ENCODE data around the gene FCRL5. TPM values are rescaled to one million over a fixed set of nuclear protein-coding genes. Genes with fewer than 3 reads are reported as not detected.

The FCRL5 gene
- total RNA-seq, 2 experiments from 2014 or later = not detected

GRCh38 chr1:157484573-157484972 is 67.7 kb downstream of the FCRL5 start:
- H3K4me3 Mint-ChIP-seq = no peak overlapping the region
- ChIA-PET CTCF (interaction anchor here (1.3 to 3.7 kb wide), 4 partner anchors 11 to 118 kb away, joined by 5 to 17 read pairs (median 10); no protein-coding TSS in a partner anchor), POLR2A (interaction anchor here (0.6 kb wide), 1 partner anchor 689 kb away, joined by 4 read pairs; no protein-coding TSS in a partner anchor)
- no peak overlapping the region for H3K27ac Mint-ChIP-seq
- no peaks in the 10 kb centered on the region for H3K36me3 Mint-ChIP-seq (ENCODE audit: low read depth)
- H3K9me3 Mint-ChIP-seq (ENCODE audit: low read depth) = peaks cover 2% of the 10 kb centered on the region
- no peak for ATAC-seq
- intact Hi-C loops (cut with DNase I, micrococcal nuclease) = no loop called here
- H3K4me1 Mint-ChIP-seq = no peaks in the 10 kb centered on the region
- peaks cover 7% of the 10 kb centered on the region for H3K27me3 Mint-ChIP-seq
- DNase-seq = no peak

- H3K27me3 Mint-ChIP-seq = peaks cover 12% of the 10 kb centered on the region
- H3K27ac Mint-ChIP-seq = no peak overlapping the region
These were observed 68.7 kb downstream of the FCRL5 start for GRCh38 chr1:157483635-157484034.

GRCh38 chr1:157482717-157483116 is 69.6 kb downstream of the FCRL5 start:
- H3K9me3 Mint-ChIP-seq (ENCODE audit: low read depth) = peaks cover 13% of the 10 kb centered on the region
- no peak overlapping the region for H3K4me3 Mint-ChIP-seq
- H3K36me3 Mint-ChIP-seq (ENCODE audit: low read depth) = peaks cover 5% of the 10 kb centered on the region
- intact Hi-C loops (cut with DNase I, micrococcal nuclease) = no loop called here
- DNase-seq (no peak), ATAC-seq (no peak)
- ChIA-PET POLR2A (no interaction called here), CTCF (interaction anchor here (0.8 to 3.6 kb wide), 4 partner anchors 9 to 291 kb away, joined by 3 to 17 read pairs (median 6); no protein-coding TSS in a partner anchor)
- no peaks in the 10 kb centered on the region for H3K4me1 Mint-ChIP-seq
- H3K27ac Mint-ChIP-seq = no peak overlapping the region
- peaks cover 12% of the 10 kb centered on the region for H3K27me3 Mint-ChIP-seq

More at GRCh38 chr1:157483635-157484034, 68.7 kb downstream of the FCRL5 start:
- Mint-ChIP-seq H3K4me1 (no peaks in the 10 kb centered on the region), H3K4me3 (no peak overlapping the region), H3K36me3 (ENCODE audit: low read depth) (no peaks in the 10 kb centered on the region), H3K9me3 (ENCODE audit: low read depth) (peaks cover 7% of the 10 kb centered on the region)
- DNase-seq (no peak), ATAC-seq (no peak)
- ChIA-PET POLR2A (no interaction called here), CTCF (interaction anchor here (0.7 to 3.6 kb wide), 6 partner anchors 12 to 292 kb away, joined by 3 to 17 read pairs (median 5); no protein-coding TSS in a partner anchor)
- intact Hi-C loops (cut with DNase I, micrococcal nuclease) = no loop called here

GRCh38 chr1:157482174-157482573 is 70.1 kb downstream of the FCRL5 start:
- no peak overlapping the region for H3K27ac Mint-ChIP-seq
- CTCF ChIA-PET = interaction anchor here (1.0 to 1.9 kb wide), 4 partner anchors 9 to 116 kb away, joined by 3 to 9 read pairs (median 4); no protein-coding TSS in a partner anchor
- POLR2A ChIA-PET = no interaction called here
- H3K9me3 Mint-ChIP-seq (ENCODE audit: low read depth) = peaks cover 13% of the 10 kb centered on the region
- H3K27me3 Mint-ChIP-seq = peaks cover 12% of the 10 kb centered on the region
- no peaks in the 10 kb centered on the region for H3K4me1 Mint-ChIP-seq
- ATAC-seq (no peak), DNase-seq (no peak)
- H3K4me3 Mint-ChIP-seq = no peak overlapping the region
- H3K36me3 Mint-ChIP-seq (ENCODE audit: low read depth) = peaks cover 5% of the 10 kb centered on the region
- intact Hi-C loops (cut with DNase I, micrococcal nuclease) = no loop called here

GRCh38 chr1:157478030-157478429 is 74.3 kb downstream of the FCRL5 start:
- CTCF ChIA-PET = no interaction called here
- DNase-seq (no peak), ATAC-seq (no peak)
- POLR2A ChIA-PET = no interaction called here
- Mint-ChIP-seq H3K27ac (no peak overlapping the region), H3K4me3 (no peak overlapping the region), H3K36me3 (ENCODE audit: low read depth) (peaks cover 5% of the 10 kb centered on the region), H3K27me3 (peaks cover 21% of the 10 kb centered on the region), H3K9me3 (ENCODE audit: low read depth) (peaks cover 13% of the 10 kb centered on the region), H3K4me1 (no peaks in the 10 kb centered on the region)
- intact Hi-C loops (cut with DNase I, micrococcal nuclease) = no loop called here

- ATAC-seq = no peak
- intact Hi-C loops (cut with DNase I, micrococcal nuclease) = no loop called here
- no peak overlapping the region for H3K27ac Mint-ChIP-seq
- H3K4me3 Mint-ChIP-seq = no peak overlapping the region
- ChIA-PET CTCF (no interaction called here), POLR2A (no interaction called here)
- H3K4me1 Mint-ChIP-seq = no peaks in the 10 kb centered on the region
- peaks cover 18% of the 10 kb centered on the region for H3K27me3 Mint-ChIP-seq
- no peak for DNase-seq
- peaks cover 5% of the 10 kb centered on the region for H3K36me3 Mint-ChIP-seq (ENCODE audit: low read depth)
- H3K9me3 Mint-ChIP-seq (ENCODE audit: low read depth) = peaks cover 13% of the 10 kb centered on the region
These were observed 74.9 kb downstream of the FCRL5 start for GRCh38 chr1:157477419-157477818.

GRCh38 chr1:157472959-157473358 is 79.4 kb downstream of the FCRL5 start:
- peaks cover 2% of the 10 kb centered on the region for H3K9me3 Mint-ChIP-seq (ENCODE audit: low read depth)
- ChIA-PET CTCF (interaction anchor here (0.9 kb wide), 1 partner anchor 10 kb away, joined by 3 read pairs; no protein-coding TSS in a partner anchor), POLR2A (no interaction called here)
- no peak overlapping the region for H3K4me3 Mint-ChIP-seq
- DNase-seq (no peak), ATAC-seq (no peak)
- intact Hi-C loops (cut with DNase I, micrococcal nuclease) = no loop called here
- no peak overlapping the region for H3K27ac Mint-ChIP-seq
- peaks cover 2% of the 10 kb centered on the region for H3K36me3 Mint-ChIP-seq (ENCODE audit: low read depth)
- no peaks in the 10 kb centered on the region for H3K4me1 Mint-ChIP-seq
- H3K27me3 Mint-ChIP-seq = peaks cover 14% of the 10 kb centered on the region

GRCh38 chr1:157472056-157472701 is 80.1 kb downstream of the FCRL5 start:
- no peak for DNase-seq
- H3K4me3 Mint-ChIP-seq = no peak overlapping the region
- no peaks in the 10 kb centered on the region for H3K9me3 Mint-ChIP-seq (ENCODE audit: low read depth)
- H3K36me3 Mint-ChIP-seq (ENCODE audit: low read depth) = no peaks in the 10 kb centered on the region
- intact Hi-C loops (cut with DNase I, micrococcal nuclease) = no loop called here
- ChIA-PET POLR2A (no interaction called here), CTCF (interaction anchor here (0.6 to 0.7 kb wide), 2 partner anchors 269 to 625 kb away, joined by 3 to 5 read pairs; no protein-coding TSS in a partner anchor)
- no peak for ATAC-seq
- peaks cover 14% of the 10 kb centered on the region for H3K27me3 Mint-ChIP-seq
- no peak overlapping the region for H3K27ac Mint-ChIP-seq
- no peaks in the 10 kb centered on the region for H3K4me1 Mint-ChIP-seq

GRCh38 chr1:157471531-157471930 is 80.8 kb downstream of the FCRL5 start:
- Mint-ChIP-seq H3K4me3 (no peak overlapping the region), H3K9me3 (ENCODE audit: low read depth) (no peaks in the 10 kb centered on the region), H3K36me3 (ENCODE audit: low read depth) (no peaks in the 10 kb centered on the region), H3K4me1 (no peaks in the 10 kb centered on the region), H3K27ac (no peak overlapping the region), H3K27me3 (peaks cover 14% of the 10 kb centered on the region)
- DNase-seq (no peak), ATAC-seq (no peak)
- ChIA-PET CTCF (interaction anchor here (0.6 to 0.7 kb wide), 3 partner anchors 17 to 625 kb away, joined by 3 to 5 read pairs (median 3); no protein-coding TSS in a partner anchor), POLR2A (no interaction called here)
- intact Hi-C loops (cut with DNase I, micrococcal nuclease) = no loop called here

GRCh38 chr1:157469752-157470675 is 82.3 kb downstream of the FCRL5 start:
- DNase-seq (no peak), ATAC-seq (no peak)
- ChIA-PET CTCF (no interaction called here), POLR2A (no interaction called here)
- intact Hi-C loops (cut with DNase I, micrococcal nuclease) = no loop called here
- H3K27me3 Mint-ChIP-seq = peaks cover 11% of the 10 kb centered on the region
- H3K36me3 Mint-ChIP-seq (ENCODE audit: low read depth) = no peaks in the 10 kb centered on the region
- H3K9me3 Mint-ChIP-seq (ENCODE audit: low read depth) = no peaks in the 10 kb centered on the region
- H3K27ac Mint-ChIP-seq = no peak overlapping the region
- no peaks in the 10 kb centered on the region for H3K4me1 Mint-ChIP-seq
- no peak overlapping the region for H3K4me3 Mint-ChIP-seq

- no peak for ATAC-seq
- intact Hi-C loops (cut with DNase I, micrococcal nuclease) = no loop called here
- Mint-ChIP-seq H3K4me3 (no peak overlapping the region), H3K27ac (no peak overlapping the region), H3K4me1 (no peaks in the 10 kb centered on the region), H3K36me3 (ENCODE audit: low read depth) (no peaks in the 10 kb centered on the region), H3K27me3 (peaks cover 9% of the 10 kb centered on the region), H3K9me3 (ENCODE audit: low read depth) (no peaks in the 10 kb centered on the region)
- CTCF ChIA-PET = no interaction called here
- no peak for DNase-seq
- POLR2A ChIA-PET = no interaction called here
These were observed 83.0 kb downstream of the FCRL5 start for GRCh38 chr1:157469300-157469699.
